ENCODE data around the gene ASIC2. TPM values are rescaled to one million over a fixed set of nuclear protein-coding genes. Genes with fewer than 3 reads are reported as not detected.

Gene ASIC2
- total and polyA plus RNA-seq, 2 experiments from 2014 or later = 0.52 to 2.8 TPM

DNA sequence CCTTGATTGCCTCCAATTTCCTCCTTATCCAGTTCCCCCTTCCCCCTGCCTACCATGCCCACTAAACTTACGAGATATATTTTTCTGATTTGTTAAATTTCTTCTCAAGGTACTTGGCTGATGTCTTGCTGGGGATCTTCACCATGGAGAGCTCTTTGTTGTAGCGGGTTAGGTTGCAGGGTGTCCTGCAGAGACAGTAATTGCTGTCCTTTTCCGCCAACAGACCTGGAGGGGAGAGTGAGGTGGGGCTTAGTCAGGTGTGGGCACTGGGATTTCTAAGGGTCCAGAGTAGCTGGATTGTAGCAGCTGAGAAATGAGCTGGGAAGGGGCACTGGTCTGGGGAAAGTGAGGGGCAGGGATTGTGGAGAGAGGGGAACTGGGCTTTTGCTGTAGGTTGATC lies 269.3 kb downstream of the ASIC2 start (continued):
- TF ChIP-seq JUNB (IDR thresholded peaks at IDR 0.05; ENCODE audit: unreplicated experiment) (no peak), CREB1 (CRISPR knock-in tag; IDR thresholded peaks at IDR 0.05; ENCODE audit: low read depth) (no peak)

DNA sequence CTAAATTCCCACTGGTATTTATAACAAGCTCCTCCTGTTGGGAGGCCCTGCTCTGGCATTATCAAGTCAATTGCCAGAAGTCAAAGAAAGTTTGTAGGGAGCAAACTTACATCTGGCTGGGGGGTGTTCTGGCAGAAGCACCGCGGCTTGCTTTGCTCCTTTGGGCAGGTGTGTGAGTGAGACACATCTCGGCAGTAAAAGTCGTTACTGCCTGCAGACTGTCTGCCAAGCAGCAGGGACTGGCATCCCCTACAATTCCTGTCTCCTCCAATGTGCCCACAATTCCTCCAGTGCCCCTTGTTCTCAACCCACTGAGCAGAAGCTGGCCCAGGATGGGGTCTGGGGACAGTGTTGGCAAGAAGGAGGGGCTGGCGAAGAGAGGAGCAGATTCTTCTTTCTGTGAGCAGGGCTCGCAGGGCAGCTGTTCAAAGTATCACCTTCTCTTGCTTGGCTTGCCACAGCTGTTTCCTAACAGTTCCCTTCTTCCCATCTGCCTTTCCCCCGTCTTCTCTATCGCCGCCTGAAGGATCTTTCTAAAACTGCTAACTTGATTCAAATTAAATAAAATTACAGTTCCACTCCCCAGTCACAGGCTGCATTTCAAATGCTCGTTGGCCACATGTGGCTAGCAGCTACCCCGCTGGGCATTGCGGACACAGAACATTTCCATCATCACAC lies 271.2 kb downstream of the ASIC2 start:
- Histone ChIP-seq H3K27ac (ENCODE audit: low read depth) (no peak overlapping the region), H3K27me3 (ENCODE audit: insufficient read depth) (no peaks in the 10 kb centered on the region), H2AFZ (no peak overlapping the region), H3K36me3 (ENCODE audit: insufficient read depth) (no peaks in the 10 kb centered on the region), H3K4me3 (no peak overlapping the region), H3K79me2 (replicated peaks; ENCODE audit: insufficient read depth) (no peaks in the 10 kb centered on the region), H3K9me2 (ENCODE audit: insufficient read depth) (peaks cover 14% of the 10 kb centered on the region; the same call in 1 of the 2 replicates), H3K4me2 (no peak overlapping the region), H4K20me1 (replicated peaks; ENCODE audit: insufficient read depth) (no peaks in the 10 kb centered on the region), H3F3A (replicated peaks; ENCODE audit: low read depth) (no peaks in the 10 kb centered on the region), H3K4me1 (ENCODE audit: insufficient read depth) (no peaks in the 10 kb centered on the region; the same call in 1 of the 2 replicates)
- TF ChIP-seq ZNF331 (CRISPR knock-in tag; IDR thresholded peaks at IDR 0.05; ENCODE audit: low read depth) = no peak
- TF ChIP-seq, protein P1, sequence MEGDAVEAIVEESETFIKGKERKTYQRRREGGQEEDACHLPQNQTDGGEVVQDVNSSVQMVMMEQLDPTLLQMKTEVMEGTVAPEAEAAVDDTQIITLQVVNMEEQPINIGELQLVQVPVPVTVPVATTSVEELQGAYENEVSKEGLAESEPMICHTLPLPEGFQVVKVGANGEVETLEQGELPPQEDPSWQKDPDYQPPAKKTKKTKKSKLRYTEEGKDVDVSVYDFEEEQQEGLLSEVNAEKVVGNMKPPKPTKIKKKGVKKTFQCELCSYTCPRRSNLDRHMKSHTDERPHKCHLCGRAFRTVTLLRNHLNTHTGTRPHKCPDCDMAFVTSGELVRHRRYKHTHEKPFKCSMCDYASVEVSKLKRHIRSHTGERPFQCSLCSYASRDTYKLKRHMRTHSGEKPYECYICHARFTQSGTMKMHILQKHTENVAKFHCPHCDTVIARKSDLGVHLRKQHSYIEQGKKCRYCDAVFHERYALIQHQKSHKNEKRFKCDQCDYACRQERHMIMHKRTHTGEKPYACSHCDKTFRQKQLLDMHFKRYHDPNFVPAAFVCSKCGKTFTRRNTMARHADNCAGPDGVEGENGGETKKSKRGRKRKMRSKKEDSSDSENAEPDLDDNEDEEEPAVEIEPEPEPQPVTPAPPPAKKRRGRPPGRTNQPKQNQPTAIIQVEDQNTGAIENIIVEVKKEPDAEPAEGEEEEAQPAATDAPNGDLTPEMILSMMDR (conservative IDR thresholded peaks at IDR 0.05; ENCODE audit: low read depth in 2 of 2) = peak; percentile 31 to 41; a peak in 3 of 4 replicates
- TF ChIP-seq JUNB (IDR thresholded peaks at IDR 0.05; ENCODE audit: unreplicated experiment) = no peak
- no peak for TF ChIP-seq EZH2 (IDR thresholded peaks at IDR 0.05; ENCODE audit: low read depth, unreplicated experiment)
- Mint-ChIP-seq H3K36me3 (ENCODE audit: low read depth) (no peaks in the 10 kb centered on the region; the same call in 2 of the 3 replicates), H3K27ac (no peak overlapping the region), H3K9me3 (no peaks in the 10 kb centered on the region; the same call in 2 of the 3 replicates), H3K27me3 (ENCODE audit: insufficient read depth, low read depth, poor library complexity) (peaks cover 8% of the 10 kb centered on the region), H3K4me3 (no peak overlapping the region), H3K4me1 (peaks cover 37% of the 10 kb centered on the region)
- peak; percentile 78 for ATAC-seq
- peak; percentile 70 for DNase-seq (ENCODE audit: low spot score)

DNA sequence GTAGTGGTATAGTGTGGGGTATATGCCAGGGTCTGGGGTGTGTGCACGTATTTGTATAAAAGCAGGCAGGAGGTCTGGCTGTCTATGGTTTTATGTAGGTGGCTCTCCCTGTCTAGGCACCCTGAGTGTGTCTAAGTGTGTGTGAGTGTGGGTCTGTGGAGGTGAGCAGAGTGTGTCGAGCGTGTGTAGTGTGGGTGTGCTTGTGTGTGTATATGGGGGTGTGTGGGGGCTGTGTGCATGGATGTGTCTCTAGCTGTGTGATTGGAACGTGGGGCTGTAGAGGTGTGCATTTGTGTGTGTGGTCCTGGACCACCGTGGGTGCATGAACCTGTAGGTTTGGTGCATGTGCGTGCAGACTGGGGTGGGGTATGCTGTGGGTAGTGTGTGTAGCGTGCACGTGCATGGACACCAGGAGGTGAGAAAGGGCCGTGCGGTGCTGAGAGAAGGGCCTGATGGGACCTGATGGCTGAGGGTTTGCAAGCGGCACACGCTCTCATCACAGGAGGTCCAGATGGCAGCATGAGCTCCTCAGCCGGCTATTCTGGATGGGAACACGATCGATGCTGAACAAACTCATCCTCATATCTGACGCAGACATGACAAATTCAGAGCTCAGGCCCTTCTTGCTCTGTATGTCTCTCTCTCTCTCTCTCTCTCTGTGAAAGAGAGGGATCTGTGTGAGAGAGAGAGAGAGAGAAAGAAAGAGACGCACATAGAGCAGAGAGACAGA lies 273.8 kb downstream of the ASIC2 start:
- H3K27me3 ChIP-seq (ENCODE audit: insufficient read depth) = no peaks in the 10 kb centered on the region
- no peak for DNase-seq (ENCODE audit: low spot score)
- H3F3A ChIP-seq (replicated peaks; ENCODE audit: low read depth) = no peaks in the 10 kb centered on the region
- no peak overlapping the region for H3K27ac Mint-ChIP-seq
- H3K27ac ChIP-seq (ENCODE audit: low read depth) = no peak overlapping the region
- H3K9me2 ChIP-seq (ENCODE audit: insufficient read depth) = no peaks in the 10 kb centered on the region
- H3K79me2 ChIP-seq (replicated peaks; ENCODE audit: insufficient read depth) = no peaks in the 10 kb centered on the region
- H3K36me3 Mint-ChIP-seq (ENCODE audit: low read depth) = no peaks in the 10 kb centered on the region; the same call in 2 of the 3 replicates
- no peak overlapping the region for H2AFZ ChIP-seq
- H3K4me2 ChIP-seq = no peak overlapping the region
- H3K4me1 ChIP-seq (ENCODE audit: insufficient read depth) = no peaks in the 10 kb centered on the region; the same call in 1 of the 2 replicates
- H3K4me1 Mint-ChIP-seq = peaks cover 23% of the 10 kb centered on the region
- no peaks in the 10 kb centered on the region; the same call in 2 of the 3 replicates for H3K9me3 Mint-ChIP-seq
- no peaks in the 10 kb centered on the region for H3K36me3 ChIP-seq (ENCODE audit: insufficient read depth)
- H3K27me3 Mint-ChIP-seq (ENCODE audit: insufficient read depth, low read depth, poor library complexity) = peaks cover 6% of the 10 kb centered on the region
- no peaks in the 10 kb centered on the region for H4K20me1 ChIP-seq (replicated peaks; ENCODE audit: insufficient read depth)
- H3K4me3 Mint-ChIP-seq = no peak overlapping the region
- ATAC-seq = no peak
- H3K4me3 ChIP-seq = no peak overlapping the region
- TF ChIP-seq EZH2 (IDR thresholded peaks at IDR 0.05; ENCODE audit: low read depth, unreplicated experiment) (no peak), POLR2AphosphoS5 (IDR thresholded peaks at IDR 0.05; ENCODE audit: low read depth) (no peak), JUNB (IDR thresholded peaks at IDR 0.05; ENCODE audit: unreplicated experiment) (no peak)
